HepG2 (cell line): ENCODE data around the gene CFAP221. TPM values are rescaled to one million over a fixed set of nuclear protein-coding genes. Genes with fewer than 3 reads are reported as not detected.
A peak's percentile ranks its signal among the peaks of the same experiment; 100 is the strongest.

Experiments
- CREB1 ChIP-seq, 2 experiments: fragments of 450-650 bp in 1 of 2; IDR thresholded peaks; 2 replicates each; pipeline ENCODE4 v1.6.1; 2016 to 2017; ENCODE audit warnings: control low read depth in 1 of 2, mild to moderate bottlenecking in 1 of 2, missing compliant biosample characterization in 1 of 2, missing genetic modification characterization in 1 of 2
- DNMT1 ChIP-seq: sonication (generic); formaldehyde crosslinking; IDR thresholded peaks from 2 replicates; pipeline ENCODE4 v1.5.1; 2020; ENCODE audit warnings: mild to moderate bottlenecking, missing genetic modification reagents
- FIP1L1 ChIP-seq: fragments of 200-400 bp; formaldehyde crosslinking; IDR thresholded peaks from 2 replicates; pipeline ENCODE4 v1.6.1; 2018; ENCODE audit warnings: low read depth, mild to moderate bottlenecking, low read length, moderate library complexity, borderline replicate concordance; ENCODE audit not compliant: insufficient read depth
- FOXK1 ChIP-seq: sonication (generic); formaldehyde crosslinking; IDR thresholded peaks from 2 replicates; pipeline ENCODE4 v1.4.0; 2020; ENCODE audit warnings: low read depth, missing genetic modification reagents, borderline replicate concordance
- IKZF4 ChIP-seq: sonication (generic); formaldehyde crosslinking; IDR thresholded peaks from 2 replicates; pipeline ENCODE4 v1.5.1; 2020; ENCODE audit warnings: borderline replicate concordance, mild to moderate bottlenecking, low read depth, missing genetic modification reagents; ENCODE audit errors: not compliant biosample characterization
- JUN ChIP-seq: sonication (generic); formaldehyde crosslinking; IDR thresholded peaks from 2 replicates; pipeline ENCODE4 v1.4.0; 2020; ENCODE audit warnings: mild to moderate bottlenecking, missing genetic modification reagents
- KDM6A ChIP-seq: IDR thresholded peaks from 2 replicates; pipeline ENCODE4 v1.6.1; 2016; ENCODE audit warnings: low read depth
- MYC ChIP-seq: sonication (generic); formaldehyde crosslinking; IDR thresholded peaks from 2 replicates; pipeline ENCODE4 v1.9.0; 2021; ENCODE audit warnings: missing genetic modification reagents, borderline replicate concordance
- MZF1 ChIP-seq: sonication (generic); formaldehyde crosslinking; IDR thresholded peaks from 2 replicates; pipeline ENCODE4 v1.8.1; 2023; ENCODE audit warnings: mild to moderate bottlenecking, missing genetic modification reagents, borderline replicate concordance
- NFIB ChIP-seq: sonication (generic); formaldehyde crosslinking; IDR thresholded peaks from 2 replicates; pipeline ENCODE4 v1.9.0; 2021; ENCODE audit warnings: missing genetic modification reagents, mild to moderate bottlenecking, borderline replicate concordance
- PHF20 ChIP-seq: sonication (generic); formaldehyde crosslinking; IDR thresholded peaks from 2 replicates; pipeline ENCODE4 v1.5.0; 2020; ENCODE audit warnings: mild to moderate bottlenecking, missing genetic modification reagents
- PRPF4 ChIP-seq: fragments of 200-400 bp; formaldehyde crosslinking; IDR thresholded peaks from 2 replicates; pipeline ENCODE4 v1.6.1; 2016; ENCODE audit warnings: low read length, low read depth; ENCODE audit not compliant: poor library complexity, severe bottlenecking
- RFXANK ChIP-seq: IDR thresholded peaks from 2 replicates; pipeline ENCODE4 v1.6.1; 2016
- SKI ChIP-seq: fragments of 450-650 bp; IDR thresholded peaks from one replicate; pipeline ENCODE4 v1.6.1; 2018; ENCODE audit warnings: mild to moderate bottlenecking; ENCODE audit not compliant: partially characterized antibody
- SP1 ChIP-seq, 2 experiments: fragments of 450-650 bp in 1 of 2; sonication (generic) in 1 of 2; formaldehyde crosslinking in 1 of 2; IDR thresholded peaks; 2 replicates each; pipeline versions ENCODE4 v1.4.0 to v1.6.1; 2016 to 2020; ENCODE audit warnings: missing genetic modification reagents in 1 of 2
- YEATS2 ChIP-seq: sonication (generic); formaldehyde crosslinking; IDR thresholded peaks from 2 replicates; pipeline ENCODE4 v1.4.0; 2020; ENCODE audit warnings: missing genetic modification reagents, borderline replicate concordance
- ZFP41 ChIP-seq: sonication (generic); formaldehyde crosslinking; IDR thresholded peaks from 2 replicates; pipeline ENCODE4 v1.4.0; 2020; ENCODE audit warnings: mild to moderate bottlenecking, missing genetic modification reagents, borderline replicate concordance
- ZFP90 ChIP-seq: sonication (generic); formaldehyde crosslinking; IDR thresholded peaks from 2 replicates; pipeline ENCODE4 v1.8.0; 2022; ENCODE audit warnings: missing genetic modification reagents, mild to moderate bottlenecking, inconsistent platforms, borderline replicate concordance
- ZMAT3 ChIP-seq: sonication (generic); formaldehyde crosslinking; conservative IDR thresholded peaks from 2 replicates; pipeline ENCODE4 v1.7.0; 2021; ENCODE audit warnings: missing genetic modification reagents
- ZNF234 ChIP-seq: sonication (generic); formaldehyde crosslinking; conservative IDR thresholded peaks from 2 replicates; pipeline ENCODE4 v1.5.1; 2020; ENCODE audit warnings: mild to moderate bottlenecking, missing genetic modification reagents
- ZNF33B ChIP-seq: sonication (generic); formaldehyde crosslinking; IDR thresholded peaks from 2 replicates; pipeline ENCODE4 v1.5.1; 2020; ENCODE audit warnings: mild to moderate bottlenecking, missing genetic modification reagents
- ZNF343 ChIP-seq: sonication (generic); formaldehyde crosslinking; IDR thresholded peaks from 2 replicates; pipeline ENCODE4 v1.4.0; 2020; ENCODE audit warnings: mild to moderate bottlenecking, missing genetic modification reagents
- ZNF614 ChIP-seq: IDR thresholded peaks from 2 replicates; pipeline ENCODE4 v1.6.1; 2018; ENCODE audit warnings: missing biosample characterization, missing genetic modification reagents, inconsistent platforms, borderline replicate concordance
- polyA plus RNA-seq, 8 experiments: library from polyadenylated mRNA; depleted of rRNA in 3 of 8; stranded (reverse) in 7 of 8; unstranded in 1 of 8; fragments of >200 nt; fragmentation: Illumina TruSeq in 4 of 8; extraction: Trizol in 4 of 8; gene quantifications; 2 replicates each; pipeline versions ENCODE4 v1.2.1 to v1.2.3, GENCODE V29; 2011 to 2016; ENCODE audit warnings: low read depth in 4 of 8, missing spikeins in 1 of 8, mixed read lengths in 1 of 8; ENCODE audit not compliant: insufficient read depth in 1 of 8
- total RNA-seq, 5 experiments: library from RNA; depleted of rRNA; stranded (reverse); fragments of >200 nt; fragmentation: Illumina TruSeq; extraction: Trizol; gene quantifications; 2 replicates each; pipeline ENCODE4 v1.2.3, GENCODE V29; 2016; ENCODE audit warnings: low read depth in 1 of 5
- TF ChIP-seq, protein P1 (sequence below): sonication (generic); formaldehyde crosslinking; IDR thresholded peaks from 2 replicates; pipeline ENCODE4 v1.5.0; 2020; ENCODE audit warnings: mild to moderate bottlenecking, missing genetic modification reagents
- TF ChIP-seq, protein P2 (sequence below): sonication (generic); formaldehyde crosslinking; IDR thresholded peaks from 2 replicates; pipeline ENCODE4 v1.4.0; 2020; ENCODE audit warnings: missing genetic modification reagents, low read depth, mild to moderate bottlenecking, borderline replicate concordance
- TF ChIP-seq, protein P3 (sequence below): sonication (generic); formaldehyde crosslinking; IDR thresholded peaks from 2 replicates; pipeline ENCODE4 v1.8.0; 2022; ENCODE audit warnings: mild to moderate bottlenecking, missing genetic modification reagents, borderline replicate concordance

The CFAP221 gene
- total and polyA plus RNA-seq, 2 of the 13 experiments (the other 11 are each of a cell fraction or from before 2014, with no cell fraction given) = not detected

DNA sequence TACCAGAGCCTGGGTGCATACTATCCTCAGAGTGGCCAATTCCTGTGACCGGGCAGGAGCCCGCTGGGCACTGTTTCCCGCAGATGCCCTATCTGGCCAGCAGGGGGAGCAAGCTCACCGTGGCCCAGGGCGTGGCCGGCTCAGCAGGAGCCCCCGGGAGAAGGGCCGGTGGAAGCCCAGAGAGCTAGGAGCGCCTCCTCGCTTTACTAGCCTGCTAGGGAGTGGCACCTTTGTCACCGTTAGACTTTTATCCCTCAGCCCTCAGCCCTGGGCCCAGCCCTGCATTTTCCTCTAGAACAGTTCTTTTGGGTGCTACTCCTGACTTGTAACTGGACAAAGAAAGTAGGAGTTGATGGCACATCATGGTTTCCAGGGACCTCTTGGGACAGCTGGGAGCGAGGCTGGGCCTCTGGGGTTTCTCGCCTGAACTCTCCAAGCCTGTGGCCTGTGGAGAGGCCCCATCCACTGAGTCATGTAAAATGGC, 158.7 kb downstream of the CFAP221 start (continued):
- TF ChIP-seq PRPF4 (no peak), KDM6A (CRISPR knock-in tag) (no peak), ZNF33B (CRISPR knock-in tag) (no peak), ZMAT3 (CRISPR knock-in tag) (no peak), IKZF4 (CRISPR knock-in tag) (no peak), YEATS2 (CRISPR knock-in tag) (peak; percentile 43; the same call in 1 of the 2 replicates), DNMT1 (CRISPR knock-in tag) (no peak; the same call in 1 of the 2 replicates), SP1 (IDR thresholded peaks at IDR 0.05) (no peak), SP1 (CRISPR knock-in tag; IDR thresholded peaks at IDR 0.05) (0 out of 2 replicates have a peak, but pooled peaks have one; percentile 29), MZF1 (CRISPR knock-in tag) (no peak), ZNF614 (no peak; the same call in 1 of the 2 replicates), SKI (no peak), ZNF343 (peak; percentile 79), PHF20 (CRISPR knock-in tag) (no peak), FOXK1 (CRISPR knock-in tag) (no peak), FIP1L1 (no peak), CREB1 (IDR thresholded peaks at IDR 0.05) (no peak), CREB1 (CRISPR knock-in tag; IDR thresholded peaks at IDR 0.05) (no peak), MYC (peak; percentile 54; the same call in 1 of the 2 replicates), ZFP90 (CRISPR knock-in tag) (0 out of 2 replicates have a peak, but pooled peaks have one; percentile 42), JUN (CRISPR knock-in tag) (no peak), RFXANK (CRISPR knock-in tag) (no peak), ZFP41 (CRISPR knock-in tag) (no peak), ZNF234 (CRISPR knock-in tag) (no peak), NFIB (no peak)
- TF ChIP-seq, protein P1, sequence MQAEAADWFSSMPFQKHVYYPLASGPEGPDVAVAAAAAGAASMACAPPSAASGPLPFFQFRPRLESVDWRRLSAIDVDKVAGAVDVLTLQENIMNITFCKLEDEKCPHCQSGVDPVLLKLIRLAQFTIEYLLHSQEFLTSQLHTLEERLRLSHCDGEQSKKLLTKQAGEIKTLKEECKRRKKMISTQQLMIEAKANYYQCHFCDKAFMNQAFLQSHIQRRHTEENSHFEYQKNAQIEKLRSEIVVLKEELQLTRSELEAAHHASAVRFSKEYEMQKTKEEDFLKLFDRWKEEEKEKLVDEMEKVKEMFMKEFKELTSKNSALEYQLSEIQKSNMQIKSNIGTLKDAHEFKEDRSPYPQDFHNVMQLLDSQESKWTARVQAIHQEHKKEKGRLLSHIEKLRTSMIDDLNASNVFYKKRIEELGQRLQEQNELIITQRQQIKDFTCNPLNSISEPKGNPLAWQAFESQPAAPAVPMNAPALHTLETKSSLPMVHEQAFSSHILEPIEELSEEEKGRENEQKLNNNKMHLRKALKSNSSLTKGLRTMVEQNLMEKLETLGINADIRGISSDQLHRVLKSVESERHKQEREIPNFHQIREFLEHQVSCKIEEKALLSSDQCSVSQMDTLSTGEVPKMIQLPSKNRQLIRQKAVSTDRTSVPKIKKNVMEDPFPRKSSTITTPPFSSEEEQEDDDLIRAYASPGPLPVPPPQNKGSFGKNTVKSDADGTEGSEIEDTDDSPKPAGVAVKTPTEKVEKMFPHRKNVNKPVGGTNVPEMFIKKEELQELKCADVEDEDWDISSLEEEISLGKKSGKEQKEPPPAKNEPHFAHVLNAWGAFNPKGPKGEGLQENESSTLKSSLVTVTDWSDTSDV (CRISPR knock-in tag) = no peak
- TF ChIP-seq, protein P2, sequence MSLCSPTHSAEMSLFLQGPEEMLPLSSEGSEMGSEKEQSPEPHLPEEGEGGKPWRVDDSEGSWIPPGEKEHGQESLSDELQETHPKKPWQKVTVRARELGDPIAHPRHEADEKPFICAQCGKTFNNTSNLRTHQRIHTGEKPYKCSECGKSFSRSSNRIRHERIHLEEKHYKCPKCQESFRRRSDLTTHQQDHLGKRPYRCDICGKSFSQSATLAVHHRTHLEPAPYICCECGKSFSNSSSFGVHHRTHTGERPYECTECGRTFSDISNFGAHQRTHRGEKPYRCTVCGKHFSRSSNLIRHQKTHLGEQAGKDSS (CRISPR knock-in tag) = no peak
- TF ChIP-seq, protein P3, sequence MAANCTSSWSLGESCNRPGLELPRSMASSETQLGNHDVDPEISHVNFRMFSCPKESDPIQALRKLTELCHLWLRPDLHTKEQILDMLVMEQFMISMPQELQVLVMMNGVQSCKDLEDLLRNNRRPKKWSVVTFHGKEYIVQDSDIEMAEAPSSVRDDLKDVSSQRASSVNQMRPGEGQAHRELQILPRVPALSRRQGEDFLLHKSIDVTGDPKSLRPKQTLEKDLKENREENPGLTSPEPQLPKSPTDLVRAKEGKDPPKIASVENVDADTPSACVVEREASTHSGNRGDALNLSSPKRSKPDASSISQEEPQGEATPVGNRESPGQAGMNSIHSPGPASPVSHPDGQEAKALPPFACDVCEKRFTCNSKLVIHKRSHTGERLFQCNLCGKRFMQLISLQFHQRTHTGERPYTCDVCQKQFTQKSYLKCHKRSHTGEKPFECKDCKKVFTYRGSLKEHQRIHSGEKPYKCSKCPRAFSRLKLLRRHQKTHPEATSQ = 0 out of 2 replicates have a peak, but pooled peaks have one; percentile 22
